WI38 (cell line): ENCODE data around the gene DNAJC1.

Experiments used
- H3K4me3 ChIP-seq: 2 replicates; pipeline ENCODE4 v1.5.1; 2011; ENCODE audit warnings: low read depth, mild to moderate bottlenecking, control low read depth, low read length
- TF ChIP-seq, protein P1 (sequence below): IDR thresholded peaks from 2 replicates; pipeline ENCODE4 v1.5.1; 2012; ENCODE audit warnings: low read depth, mild to moderate bottlenecking, control low read depth, low read length

Gene DNAJC1

DNA sequence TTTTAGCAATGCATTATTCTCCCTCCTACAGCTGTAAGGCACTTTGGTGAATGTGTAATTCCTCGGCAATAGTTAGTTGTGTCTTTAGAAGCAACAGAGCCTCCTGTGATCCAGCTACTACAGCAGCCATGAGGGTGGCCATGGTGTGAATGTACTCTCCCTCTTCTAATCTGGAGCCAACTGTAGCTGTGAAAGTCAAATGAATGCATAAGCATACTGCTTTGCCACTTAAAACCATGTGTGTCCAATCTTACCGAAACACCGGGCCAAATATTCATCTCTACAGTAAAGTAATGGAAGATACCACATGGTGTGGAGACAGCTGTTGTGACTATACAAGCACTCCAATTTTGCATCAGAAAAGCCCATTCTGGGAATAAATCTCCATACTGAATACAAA, 195.0 kb downstream of the DNAJC1 start:
- no peak overlapping the region for H3K4me3 ChIP-seq

DNA sequence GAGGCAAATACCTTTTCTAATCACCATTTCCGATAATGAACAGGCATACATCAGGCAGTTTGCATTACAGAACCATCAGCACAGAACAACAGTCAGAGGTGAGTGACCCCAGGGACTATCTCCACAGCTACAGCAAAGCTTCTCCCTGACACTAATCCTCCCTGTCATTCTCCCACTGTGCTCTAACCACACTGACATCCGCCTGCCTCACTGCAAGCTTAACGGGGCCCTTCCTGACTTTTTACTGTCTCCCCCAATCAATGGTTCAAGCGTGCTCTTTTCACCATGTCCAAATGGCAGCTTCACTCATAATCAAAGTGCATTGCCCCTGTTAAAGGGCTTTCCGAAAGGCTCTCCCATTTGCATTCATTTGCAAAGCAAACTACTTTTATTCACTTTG, 196.3 kb downstream of the DNAJC1 start:
- TF ChIP-seq, protein P1, sequence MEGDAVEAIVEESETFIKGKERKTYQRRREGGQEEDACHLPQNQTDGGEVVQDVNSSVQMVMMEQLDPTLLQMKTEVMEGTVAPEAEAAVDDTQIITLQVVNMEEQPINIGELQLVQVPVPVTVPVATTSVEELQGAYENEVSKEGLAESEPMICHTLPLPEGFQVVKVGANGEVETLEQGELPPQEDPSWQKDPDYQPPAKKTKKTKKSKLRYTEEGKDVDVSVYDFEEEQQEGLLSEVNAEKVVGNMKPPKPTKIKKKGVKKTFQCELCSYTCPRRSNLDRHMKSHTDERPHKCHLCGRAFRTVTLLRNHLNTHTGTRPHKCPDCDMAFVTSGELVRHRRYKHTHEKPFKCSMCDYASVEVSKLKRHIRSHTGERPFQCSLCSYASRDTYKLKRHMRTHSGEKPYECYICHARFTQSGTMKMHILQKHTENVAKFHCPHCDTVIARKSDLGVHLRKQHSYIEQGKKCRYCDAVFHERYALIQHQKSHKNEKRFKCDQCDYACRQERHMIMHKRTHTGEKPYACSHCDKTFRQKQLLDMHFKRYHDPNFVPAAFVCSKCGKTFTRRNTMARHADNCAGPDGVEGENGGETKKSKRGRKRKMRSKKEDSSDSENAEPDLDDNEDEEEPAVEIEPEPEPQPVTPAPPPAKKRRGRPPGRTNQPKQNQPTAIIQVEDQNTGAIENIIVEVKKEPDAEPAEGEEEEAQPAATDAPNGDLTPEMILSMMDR: no peak

More for the DNA sequence above, 195.0 kb downstream of the DNAJC1 start:
- TF ChIP-seq, protein P1: no peak

DNA sequence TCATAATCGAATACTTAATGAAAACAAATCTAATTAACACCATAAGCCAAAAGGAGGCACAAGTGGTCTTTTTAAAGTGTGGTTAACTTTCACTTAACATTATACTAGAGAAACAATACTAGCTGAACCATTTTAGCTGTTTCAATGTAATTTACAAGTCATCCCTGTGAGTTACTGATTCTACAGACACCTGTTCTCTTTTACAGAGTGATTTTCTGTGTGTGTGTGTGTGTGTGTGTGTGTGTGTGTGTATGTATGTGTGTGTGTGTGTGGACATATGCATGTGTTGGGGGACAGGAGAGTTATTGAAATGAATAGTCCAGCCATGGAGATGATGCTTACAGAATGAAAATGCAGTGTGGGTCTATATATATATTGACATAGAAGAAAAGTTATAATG, 200.2 kb downstream of the DNAJC1 start:
- H3K4me3 ChIP-seq: no peak overlapping the region
- TF ChIP-seq, protein P1: no peak

More for the DNA sequence above, 196.3 kb downstream of the DNAJC1 start:
- no peak overlapping the region for H3K4me3 ChIP-seq

DNA sequence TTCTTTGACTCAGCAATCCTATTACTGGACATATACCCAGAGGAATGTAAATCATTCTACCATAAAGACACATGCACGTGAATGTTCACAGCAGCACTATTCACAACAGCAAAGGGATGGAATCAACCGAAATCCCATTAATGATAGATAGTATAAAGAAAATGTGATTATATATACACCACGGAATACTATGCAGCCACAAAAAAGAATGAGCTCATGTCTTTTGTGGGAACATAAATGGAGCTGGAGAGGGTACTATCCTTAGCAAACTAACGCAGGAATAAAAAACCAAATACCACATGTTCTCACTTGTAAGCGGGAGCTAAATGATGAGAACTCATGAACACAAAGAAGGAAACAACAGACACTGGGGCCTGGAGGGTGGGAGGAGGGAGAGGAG, 201.9 kb downstream of the DNAJC1 start:
- TF ChIP-seq, protein P1: no peak
- no peak overlapping the region for H3K4me3 ChIP-seq

DNA sequence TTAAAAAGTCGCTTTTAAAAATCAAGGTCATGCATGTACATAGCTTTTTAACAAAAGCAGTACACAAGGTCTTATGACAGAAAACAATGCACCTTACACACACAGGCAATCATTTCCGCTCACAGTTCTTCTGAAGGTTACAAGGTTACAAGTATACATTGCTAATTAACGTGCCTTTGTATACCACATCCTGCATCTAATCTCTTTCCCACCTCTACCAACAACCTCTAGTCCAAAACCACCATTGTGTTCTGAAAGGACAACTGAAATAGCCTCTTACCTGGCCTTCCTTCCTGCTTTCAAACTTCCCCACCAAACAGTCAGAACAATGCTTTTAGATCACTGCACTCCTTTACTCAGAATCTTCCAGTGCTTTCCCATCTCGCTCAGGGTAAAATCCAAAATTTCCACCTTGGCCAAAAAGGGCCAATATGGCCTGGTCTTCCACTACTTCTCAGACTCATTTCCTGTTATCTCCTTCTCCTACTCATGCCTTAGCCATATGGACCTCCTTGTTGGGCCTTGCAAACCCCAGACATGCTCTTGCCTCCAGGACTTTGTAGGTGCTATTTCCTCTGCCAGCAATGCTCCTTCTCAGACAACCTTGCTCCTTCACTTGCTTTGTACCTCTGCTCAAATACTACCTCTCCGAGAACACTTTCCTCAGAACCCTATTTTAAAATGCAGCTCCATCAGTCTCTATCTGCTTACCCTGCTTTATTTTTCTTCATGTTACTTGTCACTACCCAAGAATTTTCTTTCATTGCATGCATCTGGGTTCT, 205.4 kb downstream of the DNAJC1 start:
- no peak overlapping the region for H3K4me3 ChIP-seq
- TF ChIP-seq, protein P1: no peak

DNA sequence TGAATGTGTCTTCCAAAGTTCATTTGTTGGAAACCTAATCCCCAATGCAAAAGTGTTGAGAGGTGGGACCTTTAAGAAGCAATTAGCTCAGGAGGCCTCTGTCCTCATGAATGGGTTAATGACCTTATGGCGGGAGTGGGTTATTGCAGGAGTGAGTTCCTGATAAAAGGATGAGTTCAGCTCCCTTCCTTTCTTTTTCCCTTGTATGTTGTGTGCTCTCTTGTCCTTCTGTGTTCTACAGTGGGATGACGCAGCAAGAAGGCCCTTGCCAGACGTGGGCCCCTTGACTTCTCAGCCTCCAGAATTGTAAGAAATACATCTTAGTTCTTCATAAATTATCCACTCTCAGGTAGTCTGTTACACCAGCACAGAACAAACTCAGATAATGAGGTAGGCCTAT, 206.0 kb downstream of the DNAJC1 start:
- H3K4me3 ChIP-seq: no peak overlapping the region
- TF ChIP-seq, protein P1: no peak

DNA sequence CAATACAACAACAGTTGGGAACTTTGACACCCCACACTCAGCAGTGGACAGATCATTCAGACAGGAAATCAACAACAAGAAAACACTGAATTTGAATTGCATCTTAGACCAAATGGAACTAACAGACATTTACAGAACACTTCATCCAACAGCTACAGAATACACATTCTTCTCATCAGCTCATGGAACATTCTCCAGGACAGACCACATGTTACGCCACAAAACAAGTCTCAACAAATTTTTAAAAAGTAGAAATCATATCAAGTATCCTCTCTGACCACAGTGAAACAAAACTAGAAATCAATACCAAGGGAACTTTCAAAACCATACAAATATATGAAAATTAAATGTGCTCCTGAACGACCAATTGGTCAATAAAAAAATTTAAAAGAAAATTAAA, 212.3 kb downstream of the DNAJC1 start:
- no peak overlapping the region for H3K4me3 ChIP-seq
- TF ChIP-seq, protein P1: no peak
